Ureter (tissue), 1 donor: Measurements from ENCODE around the gene STK33. TPM values are rescaled to one million over a fixed set of nuclear protein-coding genes. Genes with fewer than 3 reads are reported as not detected.

Experiments used
- DNase-seq: peaks from one replicate; pipeline ENCODE4 v3.0.0-alpha.2; 2020; ENCODE audit warnings: low spot score
- total RNA-seq: library from RNA; stranded (reverse); gene quantifications from one replicate; pipeline ENCODE4 v1.2.4, GENCODE V29; 2023
- donor health status: DM: yes; HTN: yes; CAD: no.

STK33 gene
- total RNA-seq, 1 donor from 2014 or later: 13.1 TPM

DNA sequence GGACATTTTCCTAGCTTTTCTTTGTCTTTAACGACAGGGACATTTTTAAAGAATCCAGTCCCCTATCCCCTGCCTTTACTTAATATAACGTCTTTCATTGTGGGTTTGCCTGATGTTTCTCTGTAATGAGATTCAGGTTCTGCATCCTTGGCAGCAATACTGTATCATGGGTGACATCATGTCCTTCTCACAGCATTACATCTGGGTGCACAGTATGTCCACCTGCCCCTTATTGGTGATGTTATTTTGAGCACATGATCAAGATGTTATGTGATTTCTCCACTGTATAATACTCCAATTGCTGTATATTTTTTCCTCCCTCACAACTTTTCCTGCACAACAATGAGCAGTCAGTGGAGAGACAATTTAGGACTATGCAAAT, 9.7 kb upstream of the STK33 start:
- no peak for DNase-seq

DNA sequence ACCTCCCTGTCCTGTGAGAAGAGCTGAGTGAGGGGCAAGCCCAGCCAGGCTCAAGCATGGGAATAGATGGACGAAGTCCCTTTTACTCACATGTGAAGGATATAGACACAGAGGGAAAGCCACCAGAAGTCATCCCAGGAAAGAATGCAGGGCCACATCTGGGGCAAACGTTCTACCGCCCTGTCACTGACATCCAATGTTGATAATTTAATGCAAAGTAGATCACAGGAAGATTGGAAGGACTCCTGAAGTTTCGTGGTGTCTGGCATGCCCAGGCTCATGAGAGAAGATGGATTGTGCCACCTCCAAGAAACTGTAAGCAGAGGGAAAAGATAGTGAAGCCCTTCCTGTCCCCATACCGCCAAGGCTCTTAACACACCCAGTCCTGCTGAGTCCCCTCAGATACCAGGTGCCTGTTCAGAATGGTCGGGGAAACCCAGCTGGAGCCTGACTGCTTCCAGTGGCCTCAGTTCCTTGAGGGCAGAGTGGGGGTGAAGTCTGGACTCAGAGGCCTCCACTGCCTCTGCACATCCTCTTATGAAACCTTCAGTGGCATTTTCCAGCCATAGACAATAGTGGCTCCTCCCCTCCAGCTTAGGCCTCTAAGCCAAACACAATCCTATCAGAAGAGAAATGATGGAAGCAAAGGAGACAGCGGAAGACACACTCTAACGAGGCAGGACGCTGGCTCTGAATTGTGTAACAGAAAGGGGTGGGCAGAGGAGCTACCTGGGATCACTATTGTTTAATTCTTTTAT, 7.5 kb upstream of the STK33 start:
- no peak for DNase-seq

GRCh38 chr11:8598506-8598905, 4.5 kb upstream of the STK33 start:
- DNase-seq: no peak

GRCh38 chr11:8597182-8597581, 3.2 kb upstream of the STK33 start:
- no peak for DNase-seq

DNA sequence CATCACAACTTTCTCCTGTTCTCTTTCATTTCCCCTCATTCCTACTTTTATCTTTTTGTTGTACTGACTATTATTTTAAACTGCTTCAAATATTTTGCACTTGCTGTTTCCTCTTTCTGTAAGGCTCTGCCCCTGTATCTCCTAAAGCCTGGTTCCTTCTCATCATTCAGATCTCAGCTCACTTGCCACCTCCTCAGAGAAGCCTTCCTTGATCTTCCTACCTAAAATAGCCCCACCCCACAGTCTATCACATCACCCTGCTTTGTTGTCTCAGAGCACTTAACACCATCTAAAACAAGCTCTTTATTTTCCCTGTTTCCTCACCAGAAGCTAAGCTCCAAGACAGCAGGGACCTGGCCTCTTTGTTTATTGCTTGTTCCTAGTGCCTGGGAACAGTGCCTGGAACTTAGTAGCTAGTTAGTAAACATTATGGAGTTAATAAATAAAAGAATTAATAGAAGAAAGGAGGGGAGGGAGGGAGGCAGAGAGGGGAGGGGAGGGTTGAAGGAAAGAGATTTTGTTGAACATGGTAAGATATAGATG, 2.5 kb upstream of the STK33 start:
- no peak for DNase-seq

GRCh38 chr11:8593455-8593854, 573 bp downstream of the STK33 start:
- no peak for DNase-seq

- DNase-seq: no peak
These were observed 6.1 kb downstream of the STK33 start for GRCh38 chr11:8587915-8588314.

DNA sequence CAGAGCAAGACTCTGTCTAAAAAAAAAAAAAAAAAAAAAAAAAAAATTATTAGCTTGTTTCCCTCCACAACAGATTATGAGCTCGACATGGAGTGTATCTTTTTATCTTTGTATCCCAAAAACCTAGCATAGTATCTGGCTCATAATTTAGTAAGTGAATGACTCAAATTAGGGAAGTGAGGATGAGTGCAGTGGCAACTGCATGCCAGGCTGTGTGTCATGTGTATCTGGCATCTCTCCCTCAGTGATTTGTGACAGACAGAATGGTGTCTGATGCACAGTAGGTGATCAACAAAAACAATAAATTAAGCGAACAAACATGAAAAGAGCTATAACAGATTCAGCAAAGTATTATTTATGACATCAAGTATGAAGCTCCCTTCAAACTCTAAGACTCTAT, 7.2 kb downstream of the STK33 start:
- no peak for DNase-seq

DNA sequence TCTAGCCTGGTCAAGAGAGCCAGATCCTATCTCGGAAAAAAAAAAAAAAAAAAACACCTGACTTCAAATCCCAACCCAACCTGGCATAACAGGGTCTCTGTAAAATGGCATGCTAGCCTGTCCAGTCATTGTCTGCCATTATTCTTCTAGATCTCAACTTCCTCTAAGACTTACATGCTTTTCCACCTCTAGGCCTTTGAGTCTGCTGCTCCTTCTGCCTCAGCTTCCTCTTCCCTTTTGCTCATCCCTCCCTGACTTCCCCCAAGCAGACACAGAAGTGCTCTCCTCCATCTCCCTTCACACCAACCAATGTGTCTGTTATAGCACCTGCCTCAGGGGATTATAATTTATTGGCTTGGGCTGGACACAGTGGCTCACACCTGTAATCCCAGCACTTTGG, 7.8 kb downstream of the STK33 start:
- no peak for DNase-seq

GRCh38 chr11:8584511-8584910, 9.5 kb downstream of the STK33 start:
- DNase-seq: no peak

- no peak for DNase-seq
These were observed 9.9 kb downstream of the STK33 start for GRCh38 chr11:8584082-8584481.

DNA sequence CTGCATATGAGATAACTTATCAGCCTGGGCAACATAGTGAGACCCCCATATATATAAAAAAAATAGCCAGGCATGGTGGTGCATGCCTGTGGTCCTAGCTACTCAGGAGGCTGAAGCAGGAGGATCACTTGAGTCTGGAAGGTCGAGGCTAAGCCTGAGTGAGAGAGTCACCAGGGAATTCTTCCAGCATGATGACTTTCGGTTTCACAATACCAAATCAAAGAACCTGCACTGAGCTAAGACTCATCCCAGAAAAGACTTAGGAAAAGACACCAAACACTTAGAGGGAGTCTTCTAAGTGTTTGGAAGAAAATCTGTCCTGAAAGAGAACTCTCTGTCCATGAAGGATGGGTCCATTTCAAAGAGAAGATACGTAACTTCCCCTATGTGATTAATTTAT, 12.7 kb downstream of the STK33 start:
- DNase-seq: no peak

- no peak for DNase-seq
These were observed 16.0 kb downstream of the STK33 start for GRCh38 chr11:8577791-8578581.

GRCh38 chr11:8574798-8575197, 19.2 kb downstream of the STK33 start:
- DNase-seq: no peak

DNA sequence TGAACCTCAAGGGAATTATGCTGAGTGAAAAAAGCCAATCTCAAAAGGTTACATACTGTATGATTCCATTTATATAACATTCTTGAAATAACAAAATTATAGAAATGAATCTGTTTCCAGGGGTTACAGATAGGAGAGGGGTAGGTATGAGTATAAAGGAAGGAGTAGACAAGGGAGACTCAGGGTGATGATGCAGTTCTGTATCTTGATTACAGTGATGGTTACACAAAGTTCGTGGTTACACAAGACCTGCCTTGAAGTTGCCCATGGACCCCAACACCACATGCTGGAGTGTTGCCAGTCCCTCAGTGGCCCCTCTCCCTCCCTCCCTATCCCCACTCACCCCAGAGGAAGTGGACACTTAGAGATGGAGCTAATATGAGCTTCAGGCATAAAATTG, 20.3 kb downstream of the STK33 start:
- DNase-seq: no peak

DNA sequence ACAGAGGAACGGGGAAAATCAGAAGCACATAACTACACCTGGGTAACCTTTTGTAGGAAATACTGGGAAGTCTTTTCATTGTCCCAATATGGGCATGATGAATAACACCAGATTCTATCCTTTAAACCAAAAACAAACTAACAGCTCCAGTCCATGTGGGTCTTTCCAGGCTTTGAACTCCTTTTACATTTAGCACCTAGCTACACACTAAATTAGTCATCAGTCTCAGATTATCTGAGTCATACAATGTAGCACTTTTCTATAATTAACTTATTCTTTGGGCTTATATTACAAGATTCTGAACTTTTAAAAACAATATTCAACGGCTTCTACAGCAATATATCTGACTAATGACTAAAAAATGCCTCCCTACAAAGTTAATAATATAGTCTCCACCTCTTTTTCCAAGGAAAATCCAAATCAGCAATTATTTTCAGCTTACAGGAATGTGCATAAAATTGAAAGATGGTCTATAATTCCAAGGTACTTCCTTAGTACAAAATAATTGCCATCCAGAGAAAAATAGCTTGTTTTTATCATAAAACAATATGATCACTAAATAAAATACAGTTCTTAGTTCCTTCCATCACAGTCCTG, 26.3 kb downstream of the STK33 start:
- no peak for DNase-seq

DNA sequence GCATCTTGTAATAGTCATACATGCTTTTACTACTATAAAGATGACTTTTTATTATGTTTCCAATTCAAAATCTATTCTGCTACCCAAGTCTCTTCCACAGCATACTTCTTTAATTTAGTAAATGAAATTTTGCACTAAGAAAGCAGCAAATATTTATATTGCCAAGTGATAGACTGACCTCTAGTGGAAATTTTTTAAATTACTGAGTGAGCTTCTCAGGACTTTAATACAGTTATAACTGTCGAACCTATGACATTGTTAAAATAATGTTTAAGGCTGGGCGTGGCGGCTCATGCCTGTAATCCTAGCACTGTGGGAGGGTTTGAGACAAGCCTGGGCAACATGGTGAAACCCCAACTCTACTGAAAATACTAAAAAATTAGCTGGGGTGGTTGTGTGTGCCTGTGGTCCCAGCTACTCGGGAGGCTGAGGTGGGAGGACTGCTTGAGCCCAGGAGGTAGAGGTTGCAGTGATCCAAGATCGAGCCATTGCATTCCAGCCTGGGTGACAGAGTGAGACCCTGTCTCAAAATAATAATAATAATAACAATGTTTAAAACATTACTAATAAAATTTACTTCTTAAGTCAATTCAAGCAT, 27.3 kb downstream of the STK33 start:
- no peak for DNase-seq

DNA sequence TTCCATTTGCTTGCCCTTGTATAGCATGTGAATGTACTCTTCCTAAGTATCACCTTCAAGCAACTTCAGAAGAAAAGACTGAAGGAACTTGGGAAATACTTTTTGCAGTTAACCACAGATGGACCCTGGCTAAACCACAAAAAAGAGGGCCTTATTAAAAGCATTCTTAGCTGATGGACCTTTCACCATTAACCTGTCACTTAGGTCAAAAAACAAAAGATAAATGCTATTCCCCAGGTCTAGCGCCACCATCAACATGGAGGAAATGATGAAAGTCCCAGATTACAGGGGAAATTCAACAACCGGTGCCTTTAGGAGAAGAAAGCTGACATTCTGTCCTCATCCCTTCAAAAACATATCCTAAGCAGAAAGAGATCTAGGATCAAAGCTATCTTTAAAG, 29.5 kb downstream of the STK33 start:
- DNase-seq: no peak

GRCh38 chr11:8561461-8561860, 32.6 kb downstream of the STK33 start:
- DNase-seq: no peak

GRCh38 chr11:8558436-8558835, 35.6 kb downstream of the STK33 start:
- no peak for DNase-seq

- no peak for DNase-seq
These were observed 48.2 kb downstream of the STK33 start for GRCh38 chr11:8545698-8546366.

- DNase-seq: no peak
These were observed 49.2 kb downstream of the STK33 start for GRCh38 chr11:8544807-8545206.
